Vagina (tissue), 2 donors: ENCODE data around the gene KCTD1. TPM values are rescaled to one million over a fixed set of nuclear protein-coding genes. Genes with fewer than 3 reads are reported as not detected.

Source experiments
- DNase-seq, 2 donors: peaks; one replicate each; pipeline ENCODE4 v3.0.0-alpha.2; 2017; ENCODE audit errors: extremely low spot score in 2 of 2
- H3K27ac ChIP-seq: fragments of 200-600 bp; sonication (generic); one replicate; pipeline ENCODE4 v1.5.1; 2019
- H3K27me3 ChIP-seq: fragments of 200-600 bp; sonication (generic); one replicate; pipeline ENCODE4 v1.5.1; 2019
- H3K36me3 ChIP-seq, 2 donors: fragments of 200-600 bp; sonication (generic); one replicate each; pipeline ENCODE4 v1.5.1; 2017 to 2019
- H3K4me1 ChIP-seq: fragments of 200-600 bp; sonication (generic); one replicate; pipeline ENCODE4 v1.5.1; 2019
- H3K4me3 ChIP-seq, 2 donors: fragments of 200-600 bp; sonication (generic); 1 replicate in 1 of 2; 2 replicates in 1 of 2; pipeline ENCODE4 v1.5.1; 2016 to 2019
- H3K9me3 ChIP-seq: fragments of 200-600 bp; sonication (generic); one replicate; pipeline ENCODE4 v1.5.1; 2019
- CTCF ChIP-seq, 3 experiments: fragments of 450-650 bp in 2 of 3; fragments of 200-600 bp in 1 of 3; sonication (generic) in 1 of 3; IDR thresholded peaks; one replicate each; pipeline ENCODE4 v1.5.1; 2017 to 2019; ENCODE audit warnings: antibody characterized with exemption in 3 of 3, mild to moderate bottlenecking in 2 of 3, moderate library complexity in 2 of 3
- POLR2A ChIP-seq, 2 donors: fragments of 450-650 bp; IDR thresholded peaks; one replicate each; pipeline ENCODE4 v1.6.1; 2017; ENCODE audit warnings: antibody characterized with exemption in 2 of 2, mild to moderate bottlenecking in 2 of 2, moderate library complexity in 2 of 2
- POLR2AphosphoS5 ChIP-seq, 2 donors: sonication (generic); formaldehyde crosslinking; IDR thresholded peaks; one replicate each; pipeline ENCODE4 v1.9.0; 2017; ENCODE audit warnings: antibody characterized with exemption in 2 of 2, mild to moderate bottlenecking in 2 of 2, low read depth in 1 of 2; ENCODE audit not compliant: insufficient read depth in 1 of 2
- intact Hi-C: fragments of 100-400 bp; cut with DNase I; formaldehyde crosslinking; loops from one replicate; pipeline ENCODE4 v1.15.1; 2023
- total RNA-seq: library from RNA; depleted of rRNA; stranded (reverse); fragments of >200 nt; gene quantifications from one replicate; pipeline ENCODE4 v1.2.3, GENCODE V29; 2016

Gene KCTD1
- total RNA-seq, 1 donor from 2014 or later: 46.9 TPM

DNA sequence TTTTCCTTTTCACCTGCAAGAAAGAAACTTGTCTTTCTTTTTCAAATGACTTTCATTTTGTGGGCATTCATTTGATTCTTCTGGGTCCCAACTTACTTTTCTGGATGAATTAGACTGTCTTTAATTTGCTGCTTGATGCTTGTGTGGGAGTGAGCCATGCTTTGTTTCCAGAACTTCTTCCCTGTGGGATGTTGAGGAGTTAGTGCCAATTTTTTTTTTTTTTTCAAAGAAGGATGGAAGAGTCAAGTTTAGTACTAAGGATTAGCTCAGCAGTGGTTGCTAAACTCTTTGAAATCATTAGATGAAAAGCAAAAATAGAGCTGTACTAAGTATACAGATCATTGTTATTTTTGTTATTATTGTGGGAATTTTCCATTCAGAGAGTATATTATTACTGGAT lies 17.2 kb upstream of the KCTD1 start:
- no peaks in the 10 kb centered on the region for H3K9me3 ChIP-seq
- H3K4me3 ChIP-seq: no peak overlapping the region
- no peaks in the 10 kb centered on the region for H3K27me3 ChIP-seq
- H3K36me3 ChIP-seq: no peaks in the 10 kb centered on the region
- TF ChIP-seq POLR2AphosphoS5 (IDR thresholded peaks at IDR 0.05; ENCODE audit: insufficient read depth in 1 of 2, low read depth in 1 of 2) (no peak), CTCF (IDR thresholded peaks at IDR 0.05) (no peak), POLR2A (IDR thresholded peaks at IDR 0.05) (no peak)
- H3K27ac ChIP-seq: no peak overlapping the region
- DNase-seq: no peak
- H3K4me1 ChIP-seq: peaks cover 11% of the 10 kb centered on the region
- intact Hi-C loops: no loop called here

DNA sequence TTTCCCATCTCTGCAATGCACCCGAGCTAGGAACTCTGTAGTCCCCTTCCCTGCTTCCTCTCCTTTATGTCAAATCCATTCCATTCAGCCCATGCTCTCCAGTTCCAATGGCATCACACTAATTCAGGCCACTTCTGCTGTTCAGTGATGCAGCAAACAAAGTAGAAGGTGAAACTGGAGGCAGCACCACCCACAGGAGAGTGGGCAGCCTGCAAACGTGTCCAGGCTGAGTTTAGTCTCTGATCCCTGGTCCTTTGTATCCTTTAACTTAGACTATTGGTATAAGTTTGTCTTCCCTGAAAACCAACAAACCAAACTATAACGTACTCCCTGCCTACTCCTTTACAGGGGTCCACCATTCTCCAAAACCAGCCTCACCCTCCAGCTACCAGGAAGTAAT lies 14.7 kb upstream of the KCTD1 start:
- Histone ChIP-seq H3K4me1 (peaks cover 11% of the 10 kb centered on the region), H3K27ac (no peak overlapping the region), H3K27me3 (no peaks in the 10 kb centered on the region), H3K36me3 (no peaks in the 10 kb centered on the region), H3K9me3 (no peaks in the 10 kb centered on the region), H3K4me3 (no peak overlapping the region)
- no peak for TF ChIP-seq POLR2AphosphoS5 (IDR thresholded peaks at IDR 0.05; ENCODE audit: insufficient read depth in 1 of 2, low read depth in 1 of 2)
- TF ChIP-seq POLR2A (IDR thresholded peaks at IDR 0.05): no peak
- no peak for TF ChIP-seq CTCF (IDR thresholded peaks at IDR 0.05)
- intact Hi-C loops: no loop called here
- DNase-seq: no peak

DNA sequence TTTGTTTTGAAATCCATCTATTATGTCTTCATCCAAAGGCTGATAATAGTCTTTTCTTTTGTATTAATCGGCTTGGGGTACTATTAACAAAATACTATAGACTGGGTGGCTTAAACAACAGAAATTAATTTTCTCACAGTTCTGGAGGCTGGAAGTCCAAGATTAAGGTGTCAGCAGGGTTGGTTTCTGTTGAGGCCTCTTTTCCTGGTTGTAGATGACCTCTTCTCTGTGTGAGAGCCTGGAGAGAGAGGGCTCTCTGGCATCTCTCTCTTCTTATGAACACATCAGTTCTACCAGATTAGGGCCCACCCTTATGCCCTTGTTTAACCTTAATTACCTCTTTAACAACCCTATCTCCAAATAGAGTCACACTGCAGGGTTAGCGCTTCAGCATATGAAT lies 14.2 kb upstream of the KCTD1 start:
- Histone ChIP-seq H3K27me3 (no peaks in the 10 kb centered on the region), H3K36me3 (no peaks in the 10 kb centered on the region), H3K9me3 (no peaks in the 10 kb centered on the region), H3K4me3 (no peak overlapping the region), H3K4me1 (peaks cover 11% of the 10 kb centered on the region), H3K27ac (no peak overlapping the region)
- intact Hi-C loops: no loop called here
- no peak for TF ChIP-seq CTCF (IDR thresholded peaks at IDR 0.05)
- TF ChIP-seq POLR2AphosphoS5 (IDR thresholded peaks at IDR 0.05; ENCODE audit: insufficient read depth in 1 of 2, low read depth in 1 of 2): no peak
- no peak for TF ChIP-seq POLR2A (IDR thresholded peaks at IDR 0.05)
- no peak for DNase-seq

GRCh38 chr18:26561769-26562168 lies 13.4 kb upstream of the KCTD1 start:
- TF ChIP-seq CTCF (IDR thresholded peaks at IDR 0.05) (no peak), POLR2A (IDR thresholded peaks at IDR 0.05) (no peak), POLR2AphosphoS5 (IDR thresholded peaks at IDR 0.05; ENCODE audit: insufficient read depth in 1 of 2, low read depth in 1 of 2) (no peak)
- H3K27me3 ChIP-seq: no peaks in the 10 kb centered on the region
- no peaks in the 10 kb centered on the region for H3K9me3 ChIP-seq
- no peak overlapping the region for H3K4me3 ChIP-seq
- no peak overlapping the region for H3K27ac ChIP-seq
- no peaks in the 10 kb centered on the region for H3K36me3 ChIP-seq
- peaks cover 14% of the 10 kb centered on the region for H3K4me1 ChIP-seq
- no peak for DNase-seq
- intact Hi-C loops: no loop called here

GRCh38 chr18:26556573-26556972 lies 8.2 kb upstream of the KCTD1 start:
- no peak for DNase-seq
- no peaks in the 10 kb centered on the region for H3K36me3 ChIP-seq
- TF ChIP-seq CTCF (IDR thresholded peaks at IDR 0.05) (no peak), POLR2AphosphoS5 (IDR thresholded peaks at IDR 0.05; ENCODE audit: insufficient read depth in 1 of 2, low read depth in 1 of 2) (no peak)
- H3K27ac ChIP-seq: no peak overlapping the region
- no peaks in the 10 kb centered on the region for H3K9me3 ChIP-seq
- intact Hi-C loops: no loop called here
- peaks cover 11% of the 10 kb centered on the region for H3K4me1 ChIP-seq
- no peak overlapping the region for H3K4me3 ChIP-seq
- no peaks in the 10 kb centered on the region for H3K27me3 ChIP-seq
